ENCODE results near the gene POLQ. TPM values are rescaled to one million over a fixed set of nuclear protein-coding genes. Genes with fewer than 3 reads are reported as not detected.

Gene POLQ
- total RNA-seq, 4 donors from 2014 or later = 2.2 to 11.6 (median 3.9) TPM

DNA sequence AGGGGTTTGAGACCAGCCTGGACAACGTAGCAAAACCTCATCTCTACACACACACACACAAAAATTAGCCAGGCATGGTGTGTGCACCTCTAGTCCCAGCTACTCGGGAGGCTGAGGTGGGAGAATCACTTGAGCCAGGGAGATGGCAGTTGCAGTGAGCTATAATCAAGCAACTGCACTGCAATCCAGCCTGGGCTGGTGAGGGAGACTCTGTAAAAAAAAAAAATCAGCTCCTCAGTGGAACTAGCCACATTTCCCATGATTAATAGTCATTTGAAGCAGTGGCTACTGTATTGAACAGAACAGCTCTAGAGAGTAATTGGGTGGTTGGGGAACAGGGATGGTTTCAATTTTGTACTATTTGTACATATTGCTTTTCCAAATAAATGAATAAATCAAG is 35.9 kb upstream of the POLQ start:
- H3K27ac ChIP-seq = no peak overlapping the region
- H3K4me1 ChIP-seq = no peaks in the 10 kb centered on the region
- no peaks in the 10 kb centered on the region for H3K36me3 ChIP-seq
- H3K27me3 ChIP-seq = no peaks in the 10 kb centered on the region
- no peak for DNase-seq
- TF ChIP-seq, protein P1, sequence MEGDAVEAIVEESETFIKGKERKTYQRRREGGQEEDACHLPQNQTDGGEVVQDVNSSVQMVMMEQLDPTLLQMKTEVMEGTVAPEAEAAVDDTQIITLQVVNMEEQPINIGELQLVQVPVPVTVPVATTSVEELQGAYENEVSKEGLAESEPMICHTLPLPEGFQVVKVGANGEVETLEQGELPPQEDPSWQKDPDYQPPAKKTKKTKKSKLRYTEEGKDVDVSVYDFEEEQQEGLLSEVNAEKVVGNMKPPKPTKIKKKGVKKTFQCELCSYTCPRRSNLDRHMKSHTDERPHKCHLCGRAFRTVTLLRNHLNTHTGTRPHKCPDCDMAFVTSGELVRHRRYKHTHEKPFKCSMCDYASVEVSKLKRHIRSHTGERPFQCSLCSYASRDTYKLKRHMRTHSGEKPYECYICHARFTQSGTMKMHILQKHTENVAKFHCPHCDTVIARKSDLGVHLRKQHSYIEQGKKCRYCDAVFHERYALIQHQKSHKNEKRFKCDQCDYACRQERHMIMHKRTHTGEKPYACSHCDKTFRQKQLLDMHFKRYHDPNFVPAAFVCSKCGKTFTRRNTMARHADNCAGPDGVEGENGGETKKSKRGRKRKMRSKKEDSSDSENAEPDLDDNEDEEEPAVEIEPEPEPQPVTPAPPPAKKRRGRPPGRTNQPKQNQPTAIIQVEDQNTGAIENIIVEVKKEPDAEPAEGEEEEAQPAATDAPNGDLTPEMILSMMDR (IDR thresholded peaks at IDR 0.05) = no peak
- TF ChIP-seq POLR2A (IDR thresholded peaks at IDR 0.05) = no peak
- no peak overlapping the region for H3K4me3 ChIP-seq
- H3K9me3 ChIP-seq = no peaks in the 10 kb centered on the region

DNA sequence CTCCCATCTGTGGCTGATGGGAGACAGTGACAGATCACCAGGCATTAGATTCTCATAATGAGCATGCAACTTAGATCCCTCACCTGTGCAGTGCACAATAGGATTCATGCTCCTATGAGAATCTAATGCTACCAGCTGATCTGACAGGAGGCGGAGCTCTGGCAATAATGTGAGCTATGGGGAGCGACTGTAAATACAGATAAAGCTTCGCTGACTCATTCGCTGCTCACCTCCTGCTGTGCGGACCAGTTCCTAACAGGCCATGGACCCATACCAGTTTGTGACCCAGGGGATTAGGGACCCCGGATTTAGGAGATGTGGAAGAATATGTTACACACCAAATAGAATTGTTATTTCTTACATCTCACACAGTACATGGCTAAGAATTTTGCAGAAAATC is 28.7 kb upstream of the POLQ start:
- no peaks in the 10 kb centered on the region for H3K27me3 ChIP-seq
- no peaks in the 10 kb centered on the region for H3K4me1 ChIP-seq
- H3K4me3 ChIP-seq = no peak overlapping the region
- H3K27ac ChIP-seq = no peak overlapping the region
- no peaks in the 10 kb centered on the region for H3K36me3 ChIP-seq
- TF ChIP-seq POLR2A (IDR thresholded peaks at IDR 0.05) = no peak
- TF ChIP-seq, protein P1 (IDR thresholded peaks at IDR 0.05) = peak in 1 of 6 experiments; percentile 11
- DNase-seq = peak in 1 of 3 donors; percentile 68
- H3K9me3 ChIP-seq = no peaks in the 10 kb centered on the region

DNA sequence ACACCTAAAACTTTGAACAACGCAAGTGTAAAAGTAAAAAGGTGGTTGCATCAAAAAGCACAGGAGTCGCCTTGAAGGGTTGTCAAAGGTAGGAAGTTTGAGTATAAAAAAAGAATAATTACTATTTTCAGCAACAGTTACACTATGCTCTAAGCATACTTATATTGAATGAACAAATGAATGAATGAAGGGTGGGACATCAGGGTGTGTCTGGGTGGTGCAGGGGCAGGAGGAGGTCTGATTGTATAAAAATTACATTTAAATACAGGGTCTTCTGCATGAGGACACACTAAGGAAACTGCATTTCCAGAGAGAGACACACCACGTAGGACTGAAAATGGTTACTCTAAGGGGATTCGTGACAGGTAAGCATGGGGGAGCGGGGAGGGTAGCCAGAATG is 21.9 kb upstream of the POLQ start, which contains the start of gene ARGFX:
Gene ARGFX, plus strand, starts transcription at position 301 of the 400 bp plus-strand sequence. CDS start 2,765 bp downstream, outside the sequence.
- no peak for TF ChIP-seq POLR2A (IDR thresholded peaks at IDR 0.05)
- TF ChIP-seq, protein P1 (IDR thresholded peaks at IDR 0.05) = no peak
- no peaks in the 10 kb centered on the region for H3K36me3 ChIP-seq
- no peaks in the 10 kb centered on the region for H3K27me3 ChIP-seq
- no peak within 1 kb of the TSS for H3K27ac ChIP-seq
- H3K4me1 ChIP-seq = no peaks in the 10 kb centered on the region
- no peak within 1 kb of the TSS for H3K4me3 ChIP-seq
- no peaks in the 10 kb centered on the region for H3K9me3 ChIP-seq
- no peak for DNase-seq

DNA sequence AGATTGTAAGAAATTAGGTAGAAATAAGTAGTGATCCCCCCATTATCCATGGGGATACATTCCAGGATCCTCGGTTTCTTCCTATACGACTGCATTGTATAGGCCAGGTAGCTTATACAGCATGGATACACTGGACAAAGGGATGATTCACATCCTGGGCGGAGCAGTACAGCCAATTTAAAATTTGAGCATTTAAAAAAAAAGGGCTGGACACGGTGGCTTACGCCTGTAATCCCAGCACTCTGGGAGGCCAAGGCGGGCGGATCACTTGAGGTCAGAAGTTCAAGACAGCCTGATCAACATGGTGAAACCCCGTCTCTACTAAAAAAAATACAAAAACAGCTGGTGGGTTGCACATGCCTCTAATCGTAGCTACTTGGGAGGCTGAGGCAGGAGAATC is 21.0 kb upstream of the POLQ start:
- no peaks in the 10 kb centered on the region for H3K27me3 ChIP-seq
- TF ChIP-seq, protein P1 (IDR thresholded peaks at IDR 0.05) = no peak
- no peak for TF ChIP-seq POLR2A (IDR thresholded peaks at IDR 0.05)
- H3K36me3 ChIP-seq = no peaks in the 10 kb centered on the region
- no peak overlapping the region for H3K27ac ChIP-seq
- no peak overlapping the region for H3K4me3 ChIP-seq
- DNase-seq = no peak
- H3K4me1 ChIP-seq = no peaks in the 10 kb centered on the region
- H3K9me3 ChIP-seq = no peaks in the 10 kb centered on the region

DNA sequence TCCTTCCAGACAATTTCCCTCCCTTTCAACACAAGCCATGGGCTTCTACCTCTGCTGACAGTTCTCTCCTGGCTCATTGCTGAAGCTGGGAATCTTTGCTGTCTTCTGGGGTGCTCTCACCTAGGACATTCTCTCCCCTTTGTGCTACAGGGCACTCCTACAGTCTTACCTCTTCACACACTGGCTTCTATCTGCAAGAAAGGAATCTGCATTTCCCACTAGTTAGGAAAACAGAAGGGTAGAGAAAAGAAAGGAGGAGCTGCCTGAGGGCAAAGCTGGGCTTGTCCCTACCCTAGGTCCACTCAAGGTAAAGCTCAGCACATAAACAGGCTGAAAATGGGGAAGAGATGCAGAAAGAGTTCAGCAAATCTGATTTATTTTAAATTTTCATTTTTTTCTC is 16.4 kb upstream of the POLQ start:
- no peak overlapping the region for H3K27ac ChIP-seq

More for the DNA sequence above, 16.4 kb upstream of the POLQ start:
- TF ChIP-seq, protein P1 (IDR thresholded peaks at IDR 0.05) = no peak
- TF ChIP-seq POLR2A (IDR thresholded peaks at IDR 0.05) = no peak
- no peak overlapping the region for H3K4me3 ChIP-seq
- no peaks in the 10 kb centered on the region for H3K27me3 ChIP-seq
- no peaks in the 10 kb centered on the region for H3K4me1 ChIP-seq
- no peaks in the 10 kb centered on the region for H3K36me3 ChIP-seq
- no peak for DNase-seq
- H3K9me3 ChIP-seq = no peaks in the 10 kb centered on the region
